ENCODE data around the gene KDM5D.

KDM5D gene

GRCh38 chrY:19713430-19713829 is 31.1 kb downstream of the KDM5D start:
- H3K9me3 ChIP-seq (ENCODE audit: low read depth, low read length), result no peaks in the 10 kb centered on the region
- no peak overlapping the region for H3K4me3 ChIP-seq
- TF ChIP-seq EZH2 (IDR thresholded peaks at IDR 0.05), result no peak
- no peak for TF ChIP-seq FOXP2 (optimal IDR thresholded peaks at IDR 0.05; ENCODE audit: control extremely low read depth, extremely low read length, insufficient read depth)
- TF ChIP-seq POLR2AphosphoS5 (IDR thresholded peaks at IDR 0.05; ENCODE audit: borderline replicate concordance, low read depth, low read length), result no peak
- H3K36me3 ChIP-seq (ENCODE audit: insufficient read depth, low read length), result no peaks in the 10 kb centered on the region
- H3K9ac ChIP-seq (ENCODE audit: insufficient read length), result no peak overlapping the region
- no peak for DNase-seq (ENCODE audit: low read depth, low spot score)
- H3K27ac ChIP-seq, result no peak overlapping the region

DNA sequence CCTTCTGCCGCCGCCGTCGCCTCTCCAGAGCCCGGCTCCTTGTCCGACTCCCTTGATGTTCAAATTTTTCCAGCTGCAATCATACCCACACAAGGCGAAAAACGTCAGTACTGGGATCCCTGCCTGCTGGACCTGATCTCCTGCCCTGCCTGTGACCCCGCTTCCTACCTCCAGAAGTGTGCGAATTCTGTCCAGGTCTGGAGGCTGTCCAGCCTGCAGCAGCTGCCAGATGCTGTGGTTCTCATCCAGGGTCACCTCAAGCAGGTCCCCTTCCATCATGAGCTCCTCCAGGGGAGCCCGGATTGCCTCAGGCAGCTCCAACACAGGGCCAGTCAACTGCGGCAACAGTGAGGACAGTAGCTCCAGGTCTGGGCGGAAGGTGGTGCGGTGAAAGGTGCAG is 38.3 kb downstream of the KDM5D start:
- no peaks in the 10 kb centered on the region for H3K9me3 ChIP-seq (ENCODE audit: low read depth, low read length)
- no peaks in the 10 kb centered on the region for H3K36me3 ChIP-seq (ENCODE audit: insufficient read depth, low read length)
- H3K4me3 ChIP-seq, result no peak overlapping the region
- no peak overlapping the region for H3K27ac ChIP-seq
- DNase-seq (ENCODE audit: low read depth, low spot score), result no peak
- H3K9ac ChIP-seq (ENCODE audit: insufficient read length), result no peak overlapping the region
- TF ChIP-seq FOXP2 (optimal IDR thresholded peaks at IDR 0.05; ENCODE audit: control extremely low read depth, extremely low read length, insufficient read depth), result no peak
- TF ChIP-seq POLR2AphosphoS5 (IDR thresholded peaks at IDR 0.05; ENCODE audit: borderline replicate concordance, low read depth, low read length), result no peak
- TF ChIP-seq EZH2 (IDR thresholded peaks at IDR 0.05), result no peak

DNA sequence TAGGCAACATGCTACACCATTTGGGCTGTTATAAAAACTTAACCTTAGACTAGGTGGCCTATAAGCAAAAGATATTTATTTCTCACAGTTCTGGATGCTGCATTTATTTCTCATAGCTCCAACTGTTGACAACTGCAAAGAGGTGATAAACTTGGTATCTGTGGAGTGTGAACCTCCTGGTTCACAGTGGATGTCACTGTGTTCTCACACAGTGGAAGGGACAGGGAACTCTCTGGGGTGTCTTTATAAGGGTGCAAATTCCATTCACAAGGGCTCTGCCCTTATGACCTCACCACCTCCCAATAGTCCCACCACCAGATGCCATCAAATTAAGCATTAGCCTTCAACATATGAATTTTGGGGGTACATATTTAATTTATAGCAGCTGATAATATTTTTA is 46.0 kb downstream of the KDM5D start:
- H3K27ac ChIP-seq, result no peak overlapping the region
- no peak for DNase-seq (ENCODE audit: low read depth, low spot score)

DNA sequence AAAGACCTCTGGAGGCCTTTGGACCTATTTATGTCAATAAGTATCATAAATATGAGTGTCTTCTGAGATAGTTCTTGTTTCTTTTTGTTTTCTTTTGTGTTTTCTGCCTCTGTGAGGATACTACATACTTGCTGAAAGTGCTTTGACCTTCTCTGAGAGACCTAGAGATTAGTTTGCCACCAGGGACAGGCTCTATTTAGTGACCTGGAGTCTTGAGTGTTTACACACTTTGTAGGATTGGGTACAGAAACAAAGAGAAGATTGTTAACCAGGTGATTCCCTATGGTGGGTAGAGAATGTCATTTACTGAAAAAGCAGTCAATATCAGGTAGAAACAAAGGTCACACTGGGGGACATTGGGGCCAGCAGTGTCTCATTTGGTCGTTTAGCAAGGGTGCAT is 63.7 kb downstream of the KDM5D start:
- no peak overlapping the region for H3K27ac ChIP-seq
- no peak overlapping the region for H3K9ac ChIP-seq (ENCODE audit: insufficient read length)
- no peaks in the 10 kb centered on the region for H3K36me3 ChIP-seq (ENCODE audit: insufficient read depth, low read length)
- no peaks in the 10 kb centered on the region for H3K9me3 ChIP-seq (ENCODE audit: low read depth, low read length)
- H3K4me3 ChIP-seq, result no peak overlapping the region
- TF ChIP-seq POLR2AphosphoS5 (IDR thresholded peaks at IDR 0.05; ENCODE audit: borderline replicate concordance, low read depth, low read length), result no peak
- no peak for TF ChIP-seq EZH2 (IDR thresholded peaks at IDR 0.05)
- TF ChIP-seq FOXP2 (optimal IDR thresholded peaks at IDR 0.05; ENCODE audit: control extremely low read depth, extremely low read length, insufficient read depth), result no peak
- DNase-seq (ENCODE audit: low read depth, low spot score), result no peak

More for the DNA sequence above, 46.0 kb downstream of the KDM5D start:
- no peak overlapping the region for H3K4me3 ChIP-seq
- TF ChIP-seq FOXP2 (optimal IDR thresholded peaks at IDR 0.05; ENCODE audit: control extremely low read depth, extremely low read length, insufficient read depth), result no peak
- TF ChIP-seq POLR2AphosphoS5 (IDR thresholded peaks at IDR 0.05; ENCODE audit: borderline replicate concordance, low read depth, low read length), result no peak
- no peak for TF ChIP-seq EZH2 (IDR thresholded peaks at IDR 0.05)
- H3K9ac ChIP-seq (ENCODE audit: insufficient read length), result no peak overlapping the region
- no peaks in the 10 kb centered on the region for H3K9me3 ChIP-seq (ENCODE audit: low read depth, low read length)
- no peaks in the 10 kb centered on the region for H3K36me3 ChIP-seq (ENCODE audit: insufficient read depth, low read length)

All from SK-N-MC (cell line).